GM12873 (cell line): ENCODE results near the gene PLPPR2.

Experiments
- CTCF ChIP-seq: IDR thresholded peaks from 2 replicates; pipeline ENCODE4 v1.5.1; 2012; ENCODE audit warnings: low read depth, mild to moderate bottlenecking, moderate library complexity, low read length, control low read depth; ENCODE audit not compliant: insufficient read depth; ENCODE audit errors: missing control alignments

Gene PLPPR2

GRCh38 chr19:11347546-11348039 is 7.6 kb upstream of the PLPPR2 start:
- TF ChIP-seq CTCF: no peak

- TF ChIP-seq CTCF: no peak
Observed at GRCh38 chr19:11349171-11349570, 6.1 kb upstream of the PLPPR2 start.

- TF ChIP-seq CTCF: no peak
Observed at GRCh38 chr19:11356074-11356397, 804 bp downstream of the PLPPR2 start.

GRCh38 chr19:11356676-11357550 is 1.7 kb downstream of the PLPPR2 start:
- no peak for TF ChIP-seq CTCF

GRCh38 chr19:11359421-11359820 is 4.2 kb downstream of the PLPPR2 start:
- TF ChIP-seq CTCF: no peak

GRCh38 chr19:11361037-11361770 is 6.0 kb downstream of the PLPPR2 start:
- TF ChIP-seq CTCF: no peak
